ENCODE measurements around the gene MMP20. TPM values are rescaled to one million over a fixed set of nuclear protein-coding genes. Genes with fewer than 3 reads are reported as not detected.

The MMP20 gene, protein sequence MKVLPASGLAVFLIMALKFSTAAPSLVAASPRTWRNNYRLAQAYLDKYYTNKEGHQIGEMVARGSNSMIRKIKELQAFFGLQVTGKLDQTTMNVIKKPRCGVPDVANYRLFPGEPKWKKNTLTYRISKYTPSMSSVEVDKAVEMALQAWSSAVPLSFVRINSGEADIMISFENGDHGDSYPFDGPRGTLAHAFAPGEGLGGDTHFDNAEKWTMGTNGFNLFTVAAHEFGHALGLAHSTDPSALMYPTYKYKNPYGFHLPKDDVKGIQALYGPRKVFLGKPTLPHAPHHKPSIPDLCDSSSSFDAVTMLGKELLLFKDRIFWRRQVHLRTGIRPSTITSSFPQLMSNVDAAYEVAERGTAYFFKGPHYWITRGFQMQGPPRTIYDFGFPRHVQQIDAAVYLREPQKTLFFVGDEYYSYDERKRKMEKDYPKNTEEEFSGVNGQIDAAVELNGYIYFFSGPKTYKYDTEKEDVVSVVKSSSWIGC
- total RNA-seq, result not detected

DNA sequence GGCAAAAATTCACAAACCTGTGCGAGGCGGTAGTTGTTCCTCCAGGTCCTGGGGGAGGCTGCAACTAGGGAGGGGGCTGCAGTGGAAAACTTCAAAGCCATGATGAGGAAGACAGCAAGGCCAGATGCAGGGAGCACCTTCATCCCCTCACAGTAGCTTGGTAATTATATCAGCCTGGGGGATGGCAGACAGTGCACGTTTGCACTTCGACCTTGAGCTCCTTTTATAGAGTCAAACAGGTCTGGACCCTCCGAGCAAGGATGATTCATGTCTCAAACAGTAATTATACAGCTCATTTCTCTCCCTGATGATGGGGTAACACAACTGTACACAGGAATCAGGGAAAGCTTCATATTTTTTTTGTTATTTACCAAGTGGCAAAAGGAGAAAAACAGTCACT is at the start of gene MMP20:
TSS of gene MMP20 (minus strand) at position 156 of the 400 bp plus-strand sequence. CDS start at position 143, 13 bp downstream.
- H3K36me3 ChIP-seq, result no peaks in the 10 kb centered on the region
- intact Hi-C loops (cut with DNase I), result no loop called here
- no peaks in the 10 kb centered on the region for H3K9me3 ChIP-seq
- no peak within 1 kb of the TSS for H3K27ac ChIP-seq
- no peak for DNase-seq
- H3K4me3 ChIP-seq, result no peak within 1 kb of the TSS
- no peaks in the 10 kb centered on the region for H3K27me3 ChIP-seq
- no peaks in the 10 kb centered on the region for H3K4me1 ChIP-seq
- TF ChIP-seq POLR2A (IDR thresholded peaks at IDR 0.05), result no peak
- TF ChIP-seq, protein P1, sequence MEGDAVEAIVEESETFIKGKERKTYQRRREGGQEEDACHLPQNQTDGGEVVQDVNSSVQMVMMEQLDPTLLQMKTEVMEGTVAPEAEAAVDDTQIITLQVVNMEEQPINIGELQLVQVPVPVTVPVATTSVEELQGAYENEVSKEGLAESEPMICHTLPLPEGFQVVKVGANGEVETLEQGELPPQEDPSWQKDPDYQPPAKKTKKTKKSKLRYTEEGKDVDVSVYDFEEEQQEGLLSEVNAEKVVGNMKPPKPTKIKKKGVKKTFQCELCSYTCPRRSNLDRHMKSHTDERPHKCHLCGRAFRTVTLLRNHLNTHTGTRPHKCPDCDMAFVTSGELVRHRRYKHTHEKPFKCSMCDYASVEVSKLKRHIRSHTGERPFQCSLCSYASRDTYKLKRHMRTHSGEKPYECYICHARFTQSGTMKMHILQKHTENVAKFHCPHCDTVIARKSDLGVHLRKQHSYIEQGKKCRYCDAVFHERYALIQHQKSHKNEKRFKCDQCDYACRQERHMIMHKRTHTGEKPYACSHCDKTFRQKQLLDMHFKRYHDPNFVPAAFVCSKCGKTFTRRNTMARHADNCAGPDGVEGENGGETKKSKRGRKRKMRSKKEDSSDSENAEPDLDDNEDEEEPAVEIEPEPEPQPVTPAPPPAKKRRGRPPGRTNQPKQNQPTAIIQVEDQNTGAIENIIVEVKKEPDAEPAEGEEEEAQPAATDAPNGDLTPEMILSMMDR (IDR thresholded peaks at IDR 0.05), result no peak
- 65 to 77% methylated on average over 5 of the region's 5 CpGs for WGBS, 2 donors

DNA sequence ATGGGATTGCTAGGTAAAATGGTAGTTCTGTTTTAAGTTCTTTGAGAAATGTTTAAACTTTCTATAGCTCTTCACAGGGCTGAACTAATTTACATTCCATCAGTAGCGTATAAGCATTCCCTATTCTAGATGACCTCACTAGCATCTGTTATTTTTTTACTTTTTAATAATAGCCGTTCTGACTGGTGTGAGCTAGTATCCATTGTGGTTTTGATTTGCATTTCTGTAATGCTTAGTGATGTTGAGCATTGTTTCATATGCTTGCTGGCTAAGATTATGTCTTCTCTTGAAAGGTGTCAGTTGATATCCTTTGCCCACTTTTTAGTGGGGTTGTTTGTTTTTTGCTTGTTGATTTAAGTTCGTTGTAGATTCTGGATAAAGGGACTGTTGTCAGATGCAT is 44.5 kb upstream of the MMP20 start:
- intact Hi-C loops (cut with DNase I), result no loop called here
- TF ChIP-seq POLR2A (IDR thresholded peaks at IDR 0.05), result no peak
- TF ChIP-seq, protein P1 (IDR thresholded peaks at IDR 0.05), result no peak
- H3K27me3 ChIP-seq, result no peaks in the 10 kb centered on the region
- DNase-seq, result no peak
- H3K9me3 ChIP-seq, result no peaks in the 10 kb centered on the region
- no peak overlapping the region for H3K27ac ChIP-seq
- 56 to 73% methylated on average over 3 of the region's 3 CpGs for WGBS, 2 donors
- H3K36me3 ChIP-seq, result no peaks in the 10 kb centered on the region
- no peaks in the 10 kb centered on the region for H3K4me1 ChIP-seq
- no peak overlapping the region for H3K4me3 ChIP-seq

- WGBS, 2 donors, result 5% methylated on average over 4 of the region's 4 CpGs
- intact Hi-C loops (cut with DNase I), result no loop called here
Measured at GRCh38 chr11:102666331-102666957, 41.3 kb upstream of the MMP20 start.

DNA sequence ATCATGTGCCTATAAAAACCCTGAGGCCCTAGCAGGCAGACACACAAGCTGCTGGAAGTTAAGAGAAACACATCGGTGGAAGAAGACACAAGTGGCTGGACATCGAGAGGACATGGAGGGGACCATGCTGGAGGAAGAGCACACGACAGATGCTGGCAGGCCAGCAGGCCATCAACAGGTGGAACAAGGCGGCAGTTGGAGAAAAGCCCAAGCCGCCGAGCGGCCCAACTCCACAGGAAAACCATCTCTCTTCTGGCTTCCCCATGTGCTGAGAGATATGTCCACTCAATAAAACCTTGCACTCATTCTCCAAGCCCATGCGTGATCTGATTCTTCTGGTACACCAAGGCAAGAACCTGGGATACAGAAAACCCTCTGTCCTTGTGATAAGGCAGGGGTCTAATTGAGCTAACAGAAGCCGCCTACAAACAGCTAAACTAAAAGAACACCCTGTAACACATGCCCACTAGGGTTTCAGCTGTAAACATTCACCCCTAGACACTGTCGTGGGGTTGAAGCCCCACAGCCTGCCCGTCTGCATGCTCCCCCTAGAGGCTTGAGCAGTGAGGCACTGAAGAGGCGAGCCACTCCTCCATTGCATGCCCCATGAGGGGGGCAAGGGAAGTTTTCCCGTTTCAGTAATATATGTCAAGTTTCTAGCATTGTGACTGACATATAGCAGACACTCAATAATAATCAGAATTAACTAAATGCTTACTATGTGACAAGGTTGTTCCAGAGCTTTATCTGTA is 39.0 kb upstream of the MMP20 start:
- TF ChIP-seq, protein P1 (IDR thresholded peaks at IDR 0.05), result peak in 1 of 6 experiments; percentile 12
- no peak for TF ChIP-seq POLR2A (IDR thresholded peaks at IDR 0.05)
- WGBS, 2 donors, result 80 to 91% methylated on average over 7 to 13 of the region's 13 CpGs
- H3K4me1 ChIP-seq, result no peaks in the 10 kb centered on the region
- DNase-seq, result no peak
- no peaks in the 10 kb centered on the region for H3K27me3 ChIP-seq
- H3K27ac ChIP-seq, result no peak overlapping the region
- H3K4me3 ChIP-seq, result no peak overlapping the region
- no peaks in the 10 kb centered on the region for H3K36me3 ChIP-seq
- H3K9me3 ChIP-seq, result no peaks in the 10 kb centered on the region
- intact Hi-C loops (cut with DNase I), result no loop called here

More at GRCh38 chr11:102666331-102666957, 41.3 kb upstream of the MMP20 start:
- no peaks in the 10 kb centered on the region for H3K9me3 ChIP-seq
- no peaks in the 10 kb centered on the region for H3K36me3 ChIP-seq
- H3K27me3 ChIP-seq, result no peaks in the 10 kb centered on the region
- H3K4me1 ChIP-seq, result no peaks in the 10 kb centered on the region
- TF ChIP-seq, protein P1 (IDR thresholded peaks at IDR 0.05), result peak; percentile 64 to 86 (median 74)
- no peak for TF ChIP-seq POLR2A (IDR thresholded peaks at IDR 0.05)
- H3K27ac ChIP-seq, result no peak overlapping the region
- no peak for DNase-seq
- no peak overlapping the region for H3K4me3 ChIP-seq
